GM23338 (cell line): Measurements from ENCODE around the gene COL6A3. TPM values are rescaled to one million over a fixed set of nuclear protein-coding genes. Genes with fewer than 3 reads are reported as not detected.

Experiments used
- ATAC-seq: fragments of 200-7000 bp; cut with Tn5 transposase; 3 replicates; pipeline ENCODE4 v1.9.1; 2020
- DNase-seq: peaks from one replicate; pipeline ENCODE4 v3.0.0-alpha.2; 2015; ENCODE audit warnings: low spot score
- H2AFZ ChIP-seq: fragments of 200-600 bp; sonication (generic); 2 replicates; pipeline ENCODE4 v1.8.0; 2016; ENCODE audit warnings: antibody characterized with exemption, mild to moderate bottlenecking, moderate library complexity
- H3F3A ChIP-seq: fragments of 200-600 bp; sonication (generic); replicated peaks from 2 replicates; pipeline ENCODE4 v1.8.0; 2017; ENCODE audit warnings: antibody characterized with exemption, mixed run types, low read depth
- H3K27ac ChIP-seq: fragments of 200-600 bp; sonication (generic); 2 replicates; pipeline ENCODE4 v1.6.1; 2016; ENCODE audit warnings: low read depth
- H3K27me3 ChIP-seq: fragments of 200-600 bp; sonication (generic); 2 replicates; pipeline ENCODE4 v1.8.0; 2016; ENCODE audit warnings: mild to moderate bottlenecking, mixed run types, moderate library complexity; ENCODE audit not compliant: insufficient read depth
- H3K36me3 ChIP-seq: fragments of 200-600 bp; sonication (generic); 2 replicates; pipeline ENCODE4 v1.8.0; 2016; ENCODE audit warnings: mild to moderate bottlenecking; ENCODE audit not compliant: insufficient read depth
- H3K4me1 ChIP-seq: fragments of 200-600 bp; sonication (generic); 2 replicates; pipeline ENCODE4 v1.8.0; 2016; ENCODE audit warnings: mild to moderate bottlenecking, moderate library complexity; ENCODE audit not compliant: insufficient read depth
- H3K4me2 ChIP-seq: fragments of 200-600 bp; sonication (generic); 2 replicates; pipeline ENCODE4 v1.7.1; 2017; ENCODE audit warnings: mixed run types
- H3K4me3 ChIP-seq: fragments of 200-600 bp; sonication (generic); 2 replicates; pipeline ENCODE4 v1.6.1; 2016; ENCODE audit warnings: mixed run types
- H3K79me2 ChIP-seq: fragments of 200-600 bp; sonication (generic); replicated peaks from 2 replicates; pipeline ENCODE4 v1.8.0; 2017; ENCODE audit warnings: mild to moderate bottlenecking; ENCODE audit not compliant: insufficient read depth
- H3K9me2 ChIP-seq: fragments of 200-600 bp; sonication (generic); 2 replicates; pipeline ENCODE4 v1.8.0; 2017; ENCODE audit not compliant: insufficient read depth
- H4K20me1 ChIP-seq: fragments of 200-600 bp; sonication (generic); replicated peaks from 2 replicates; pipeline ENCODE4 v1.8.0; 2017; ENCODE audit warnings: mild to moderate bottlenecking; ENCODE audit not compliant: insufficient read depth
- H3K27ac Mint-ChIP-seq: 2 replicates; pipeline ENCODE4 v1.8.0; 2020; ENCODE audit warnings: inconsistent platforms, mild to moderate bottlenecking, moderate library complexity, mixed read lengths
- H3K27me3 Mint-ChIP-seq: 3 replicates; pipeline ENCODE4 v1.8.0; 2022; ENCODE audit warnings: low read depth, mild to moderate bottlenecking, moderate library complexity, mixed read lengths, inconsistent platforms; ENCODE audit not compliant: insufficient read depth, poor library complexity
- H3K36me3 Mint-ChIP-seq: 3 replicates; pipeline ENCODE4 v1.8.0; 2021; ENCODE audit warnings: low read depth, mild to moderate bottlenecking, inconsistent platforms, moderate library complexity, mixed read lengths
- H3K4me1 Mint-ChIP-seq: 3 replicates; pipeline ENCODE4 v1.8.0; 2020; ENCODE audit warnings: mild to moderate bottlenecking, inconsistent platforms, mixed read lengths
- H3K4me3 Mint-ChIP-seq: 3 replicates; pipeline ENCODE4 v1.8.0; 2021; ENCODE audit warnings: moderate library complexity, mild to moderate bottlenecking, inconsistent platforms, mixed read lengths
- H3K9me3 Mint-ChIP-seq: 3 replicates; pipeline ENCODE4 v1.8.0; 2020; ENCODE audit warnings: moderate library complexity, mild to moderate bottlenecking, inconsistent platforms, mixed read lengths
- CREB1 ChIP-seq: fragments of 250-450 bp; sonication (Bioruptor Pico); IDR thresholded peaks from 2 replicates; pipeline ENCODE4 v1.5.0; 2020; ENCODE audit warnings: low read depth, mild to moderate bottlenecking, moderate library complexity
- CTCF ChIP-seq, 2 experiments: fragments of 200-600 bp in 1 of 2; sonication (generic) in 1 of 2; conservative IDR thresholded peaks; 2 replicates each; pipeline versions ENCODE4 v1.5.1 to v1.6.1; 2016 to 2017; ENCODE audit warnings: antibody characterized with exemption in 2 of 2, low read depth in 2 of 2, mild to moderate bottlenecking in 2 of 2, moderate library complexity in 1 of 2
- EZH2phosphoT487 ChIP-seq: fragments of 200-600 bp; sonication (generic); IDR thresholded peaks from one replicate; pipeline ENCODE4 v1.8.1; 2018; ENCODE audit warnings: antibody characterized with exemption; ENCODE audit not compliant: unreplicated experiment
- NANOG ChIP-seq: IDR thresholded peaks from 2 replicates; pipeline ENCODE4 v1.6.1; 2016; ENCODE audit warnings: antibody characterized with exemption, borderline replicate concordance
- REST ChIP-seq: IDR thresholded peaks from one replicate; pipeline ENCODE4 v1.6.1; 2018; ENCODE audit warnings: antibody characterized with exemption; ENCODE audit not compliant: unreplicated experiment
- STAT1 ChIP-seq: IDR thresholded peaks from one replicate; pipeline ENCODE4 v1.6.1; 2016; ENCODE audit warnings: antibody characterized with exemption; ENCODE audit not compliant: unreplicated experiment
- ZNF462 ChIP-seq: fragments of 250-450 bp; sonication (Bioruptor Pico); IDR thresholded peaks from 2 replicates; pipeline ENCODE4 v1.5.0; 2020; ENCODE audit warnings: mild to moderate bottlenecking, moderate library complexity
- polyA plus RNA-seq: library from polyadenylated mRNA; unstranded; fragments of >200 nt; fragmentation: Nextera tagmentation; extraction: Ambion mirVana; gene quantifications from 2 replicates; pipeline ENCODE4 v1.2.1, GENCODE V29; 2016
- total RNA-seq: library from RNA; depleted of rRNA; stranded (reverse); fragments of >200 nt; shearing (Covaris generic); gene quantifications from 2 replicates; pipeline ENCODE4 v1.2.3, GENCODE V29; 2014

COL6A3 gene
- total and polyA plus RNA-seq, 2 experiments from 2014 or later, result 1.2 to 7.3 TPM

GRCh38 chr2:237445611-237446337 lies 31.8 kb upstream of the COL6A3 start (continued):
- no peak for TF ChIP-seq NANOG
- no peak for TF ChIP-seq CTCF (conservative IDR thresholded peaks at IDR 0.05; ENCODE audit: low read depth in 2 of 2)
- no peak for TF ChIP-seq EZH2phosphoT487

GRCh38 chr2:237444071-237444470 lies 30.1 kb upstream of the COL6A3 start:
- peaks cover 3% of the 10 kb centered on the region for H3K27me3 Mint-ChIP-seq
- peaks cover 4% of the 10 kb centered on the region; the same call in 1 of the 3 replicates for H3K9me3 Mint-ChIP-seq
- H3K4me3 ChIP-seq, result no peak overlapping the region
- ATAC-seq, result no peak
- no peaks in the 10 kb centered on the region; the same call in 1 of the 2 replicates for H3K4me1 ChIP-seq
- no peak overlapping the region for H3K4me3 Mint-ChIP-seq
- no peaks in the 10 kb centered on the region for H3K9me2 ChIP-seq
- no peak overlapping the region for H3K27ac ChIP-seq
- H3K79me2 ChIP-seq, result no peaks in the 10 kb centered on the region
- TF ChIP-seq ZNF462 (CRISPR knock-in tag) (no peak), CREB1 (no peak), REST (no peak), STAT1 (no peak)
- H3K4me1 Mint-ChIP-seq, result peaks cover under 1% of the 10 kb centered on the region; the same call in 1 of the 3 replicates
- H3K27me3 ChIP-seq, result no peaks in the 10 kb centered on the region
- H3K36me3 ChIP-seq, result no peaks in the 10 kb centered on the region
- H4K20me1 ChIP-seq, result no peaks in the 10 kb centered on the region
- H3K27ac Mint-ChIP-seq, result no peak overlapping the region
- no peak for DNase-seq
- H2AFZ ChIP-seq, result no peak overlapping the region
- H3K36me3 Mint-ChIP-seq, result no peaks in the 10 kb centered on the region
- H3F3A ChIP-seq, result no peaks in the 10 kb centered on the region
- no peak overlapping the region for H3K4me2 ChIP-seq
